Measurements from ENCODE around the gene SLCO2A1.

Gene SLCO2A1

GRCh38 chr3:134060561-134061385 is 31.0 kb upstream of the SLCO2A1 start:
- DNase-seq (ENCODE audit: low read depth) = no peak

DNA sequence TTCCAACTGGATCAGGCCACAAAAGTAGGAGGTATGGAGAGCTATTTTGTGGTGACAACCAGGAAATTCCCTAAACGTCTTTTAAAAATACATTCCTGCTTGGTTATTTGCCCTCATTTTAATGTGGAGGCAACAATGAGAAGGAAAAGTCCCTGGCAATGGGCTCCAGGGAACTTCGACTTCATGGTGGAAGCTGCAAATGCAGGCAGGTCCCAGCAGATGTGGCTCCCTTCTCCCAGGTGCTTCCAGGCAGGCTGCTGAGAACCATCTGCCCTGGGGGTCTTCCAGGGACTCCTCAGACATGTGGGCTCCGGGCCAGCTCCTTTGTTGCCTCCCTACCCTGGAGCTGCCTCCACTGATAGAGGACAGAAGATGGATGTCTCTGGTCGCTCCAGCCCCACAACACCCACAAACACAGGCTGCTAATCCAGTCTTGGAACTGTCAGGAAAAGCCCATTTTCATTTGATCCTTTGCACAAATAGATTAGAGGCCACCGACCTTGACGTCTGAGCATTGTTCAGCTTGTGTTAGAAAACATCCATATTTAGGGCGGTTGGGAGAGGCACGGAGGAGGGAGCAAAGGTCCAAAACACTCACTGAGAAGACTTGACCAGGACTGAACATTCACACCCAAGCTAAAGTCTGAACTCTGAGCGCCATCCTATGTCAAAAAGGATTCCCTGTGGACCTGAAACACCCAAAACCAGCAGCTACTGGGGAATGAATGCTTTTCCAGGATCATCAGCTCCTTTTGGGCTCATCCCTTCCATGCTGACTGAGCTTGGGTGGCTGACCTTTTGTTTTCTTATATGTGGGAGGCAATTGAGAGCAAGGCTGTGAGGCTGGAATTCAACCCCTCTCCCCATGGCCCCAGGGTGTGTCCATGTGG is 30.2 kb upstream of the SLCO2A1 start:
- DNase-seq (ENCODE audit: low read depth) = no peak

- no peak for DNase-seq (ENCODE audit: low read depth)
Observed at GRCh38 chr3:134059035-134059601, 29.4 kb upstream of the SLCO2A1 start.

GRCh38 chr3:134057654-134058110 is 28.0 kb upstream of the SLCO2A1 start:
- DNase-seq (ENCODE audit: low read depth) = no peak

- DNase-seq (ENCODE audit: low read depth) = no peak
Observed at GRCh38 chr3:134057006-134057653, 27.4 kb upstream of the SLCO2A1 start.

DNA sequence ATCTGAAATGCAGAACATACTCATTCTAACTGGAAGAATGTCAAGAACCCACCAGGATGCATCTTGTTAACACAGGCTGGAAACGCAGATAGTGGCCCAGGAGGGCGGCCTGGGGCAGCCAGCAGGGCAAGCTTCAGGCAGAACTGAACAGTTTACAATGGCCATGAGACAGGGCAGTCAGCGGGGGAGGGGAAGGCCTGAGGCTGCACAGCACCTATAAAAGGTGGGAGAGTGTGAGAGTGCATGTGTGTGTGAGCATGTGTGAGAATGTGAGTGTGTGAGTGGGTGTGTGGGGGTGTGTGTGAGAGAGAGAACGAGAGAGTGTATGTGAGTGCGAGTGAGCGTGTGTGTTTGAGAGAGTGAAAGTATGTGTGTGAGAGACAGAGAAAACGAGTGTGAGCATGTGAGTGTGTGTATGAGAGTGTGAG is 26.8 kb upstream of the SLCO2A1 start:
- peak; percentile 21 for DNase-seq (ENCODE audit: low read depth)

- DNase-seq (ENCODE audit: low read depth) = no peak
Observed at GRCh38 chr3:134055661-134056060, 25.9 kb upstream of the SLCO2A1 start.

- DNase-seq (ENCODE audit: low read depth) = no peak
Observed at GRCh38 chr3:134054881-134055280, 25.2 kb upstream of the SLCO2A1 start.

DNA sequence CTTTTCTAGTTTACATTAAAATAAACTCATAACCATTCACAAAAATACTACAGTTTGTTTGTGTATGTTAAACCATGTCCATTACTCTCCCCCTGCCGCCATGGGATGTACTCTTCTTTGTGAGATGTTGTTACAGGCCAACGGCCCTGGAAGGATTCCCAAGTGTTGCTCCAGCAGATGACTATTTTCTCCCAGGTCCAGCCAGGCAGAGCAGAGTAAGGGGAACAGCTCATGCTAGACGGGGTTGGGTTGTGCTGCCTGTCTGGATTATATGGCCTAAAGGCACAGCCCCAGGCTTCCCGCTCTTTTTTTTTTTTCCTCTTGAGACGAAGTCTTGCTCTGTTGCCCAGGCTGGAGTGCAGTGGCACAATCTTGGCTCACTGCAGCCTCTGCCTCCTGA is 24.5 kb upstream of the SLCO2A1 start:
- DNase-seq (ENCODE audit: low read depth) = no peak

GRCh38 chr3:134052370-134052769 is 22.6 kb upstream of the SLCO2A1 start:
- no peak for DNase-seq (ENCODE audit: low read depth)

DNA sequence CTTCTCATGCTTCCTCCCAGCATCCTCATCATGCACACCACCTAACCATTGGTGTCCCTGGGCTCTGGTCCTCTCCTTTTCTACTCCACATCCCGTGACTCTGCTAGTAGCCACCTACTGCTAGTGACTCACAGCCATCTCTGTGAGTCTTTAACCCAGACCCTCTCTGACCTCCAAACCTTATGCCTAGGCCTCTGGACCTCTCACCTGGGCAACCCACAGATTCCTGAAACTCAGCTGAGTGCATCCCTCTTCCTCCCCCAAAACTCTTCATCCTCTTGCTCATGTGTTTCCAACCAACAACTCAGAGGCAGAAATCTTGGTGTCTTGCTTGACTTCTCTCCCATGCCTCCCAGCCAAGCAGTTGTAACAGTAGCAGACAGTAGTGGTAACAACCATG is 20.0 kb upstream of the SLCO2A1 start:
- no peak for DNase-seq (ENCODE audit: low read depth)

DNA sequence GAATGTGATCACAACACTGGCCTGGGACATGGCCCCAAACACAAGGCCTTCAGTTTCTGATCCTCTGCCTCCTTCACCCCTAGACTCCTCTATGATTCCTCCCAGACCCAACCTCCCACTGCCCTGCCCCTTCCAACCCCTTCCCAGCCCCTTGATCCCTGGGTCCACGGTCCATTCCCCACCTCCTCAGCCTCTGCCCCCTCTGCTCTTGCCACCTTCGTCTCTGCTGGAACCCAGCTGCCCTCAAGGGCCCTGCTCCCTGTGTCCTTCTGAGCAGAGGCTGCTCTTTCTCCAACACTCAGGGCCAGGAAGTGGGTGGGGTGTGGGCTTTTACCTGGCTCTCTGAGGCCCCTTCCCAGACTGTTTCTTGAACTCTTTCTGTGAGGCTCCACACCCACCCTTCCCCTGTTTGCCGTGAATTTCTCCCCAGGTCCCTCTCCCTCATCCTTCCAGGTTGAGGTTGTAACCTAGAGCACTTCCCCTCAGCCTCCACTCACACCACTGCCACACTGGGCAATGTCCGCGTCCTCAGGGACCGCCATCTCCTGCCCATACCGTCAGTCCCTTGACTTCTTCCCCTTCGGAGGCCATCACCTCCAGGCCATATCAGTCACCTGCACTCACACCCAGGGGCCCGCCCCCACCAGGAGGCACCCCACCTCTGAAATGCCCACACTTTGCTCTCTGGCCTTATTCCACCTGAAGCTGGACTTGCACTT is 18.7 kb upstream of the SLCO2A1 start:
- no peak for DNase-seq (ENCODE audit: low read depth)

- DNase-seq (ENCODE audit: low read depth) = peak; percentile 15
Observed at GRCh38 chr3:134044459-134044858, 14.7 kb upstream of the SLCO2A1 start.

DNA sequence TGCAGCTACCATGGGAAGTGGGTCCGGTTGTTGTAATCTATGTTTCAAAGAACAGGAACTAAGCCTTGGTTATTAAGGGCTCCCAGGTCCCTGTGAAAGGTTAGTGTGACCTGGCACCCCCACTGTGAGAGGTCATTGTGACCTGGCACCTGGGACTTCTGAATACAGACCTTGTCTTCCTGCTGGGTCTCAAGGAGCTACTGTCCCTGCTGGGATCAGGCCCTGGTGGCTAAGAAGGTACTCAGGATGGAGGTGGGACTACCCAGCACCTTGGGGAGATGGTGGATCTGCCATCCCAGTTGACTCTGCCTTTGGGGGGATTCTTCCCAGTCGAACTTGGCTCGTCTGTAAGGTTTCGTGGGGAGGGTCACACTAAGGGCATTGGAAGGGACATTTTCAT is 10.3 kb upstream of the SLCO2A1 start:
- no peak for DNase-seq (ENCODE audit: low read depth)

GRCh38 chr3:134039161-134039862 is 9.6 kb upstream of the SLCO2A1 start:
- no peak for DNase-seq (ENCODE audit: low read depth)

- no peak for DNase-seq (ENCODE audit: low read depth)
Observed at GRCh38 chr3:134038716-134039115, 9.0 kb upstream of the SLCO2A1 start.

DNA sequence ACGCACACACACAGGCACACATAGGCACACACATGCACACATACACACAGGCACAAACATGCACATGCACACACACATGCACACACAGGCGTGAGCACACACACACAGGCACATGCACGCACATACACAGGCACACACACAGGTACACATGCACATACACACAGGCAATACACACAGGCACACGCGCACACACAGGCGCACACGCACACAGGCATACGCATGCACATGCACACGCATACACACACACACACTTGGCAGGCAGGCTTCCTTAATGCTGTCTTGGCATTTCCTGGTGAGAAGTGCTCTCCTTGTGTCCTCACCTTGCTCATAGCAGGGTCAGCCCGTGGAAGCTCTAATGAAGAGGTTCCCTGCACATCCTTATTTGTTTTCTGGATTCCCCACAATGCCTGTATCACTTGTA is 8.4 kb upstream of the SLCO2A1 start:
- no peak for DNase-seq (ENCODE audit: low read depth)

DNA sequence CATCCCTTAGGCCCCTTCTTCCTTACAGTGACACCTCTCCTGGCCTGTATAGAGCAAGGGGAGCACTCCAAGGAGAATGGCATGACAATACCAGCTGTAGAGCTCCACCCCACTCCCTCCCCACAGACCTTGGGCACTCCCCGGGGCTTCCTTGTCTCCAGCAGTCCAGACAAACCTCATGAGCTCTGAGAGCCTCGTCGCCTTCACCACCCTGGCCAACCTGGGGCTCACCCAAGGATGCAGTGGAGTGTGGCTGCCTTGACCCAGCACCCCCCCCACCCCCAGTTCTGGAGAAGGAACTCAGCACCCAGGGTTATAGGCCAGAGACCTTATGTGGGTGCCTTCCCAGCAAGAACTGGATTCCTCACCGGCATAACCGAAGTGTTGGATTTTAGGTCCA is 7.4 kb upstream of the SLCO2A1 start:
- no peak for DNase-seq (ENCODE audit: low read depth)

DNA sequence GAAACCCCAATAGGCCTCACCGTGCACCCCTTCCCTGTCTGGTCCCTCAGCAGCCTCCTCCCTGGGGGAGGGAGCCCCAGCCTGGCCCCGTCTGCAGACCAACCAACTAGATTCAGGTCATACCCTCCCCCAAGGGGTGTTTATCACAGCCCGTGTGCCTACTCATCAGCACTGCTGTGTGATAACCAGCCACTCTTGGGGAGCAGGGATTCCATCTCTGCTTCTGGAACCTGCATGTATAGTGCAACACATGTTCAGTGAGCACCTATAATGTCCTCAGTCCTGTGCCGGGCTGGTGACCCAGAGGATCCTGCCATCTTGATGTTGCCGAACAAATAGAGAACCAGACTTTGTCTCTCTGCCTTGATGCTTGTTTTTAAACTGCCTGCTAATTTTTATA is 6.6 kb upstream of the SLCO2A1 start:
- no peak for DNase-seq (ENCODE audit: low read depth)

DNA sequence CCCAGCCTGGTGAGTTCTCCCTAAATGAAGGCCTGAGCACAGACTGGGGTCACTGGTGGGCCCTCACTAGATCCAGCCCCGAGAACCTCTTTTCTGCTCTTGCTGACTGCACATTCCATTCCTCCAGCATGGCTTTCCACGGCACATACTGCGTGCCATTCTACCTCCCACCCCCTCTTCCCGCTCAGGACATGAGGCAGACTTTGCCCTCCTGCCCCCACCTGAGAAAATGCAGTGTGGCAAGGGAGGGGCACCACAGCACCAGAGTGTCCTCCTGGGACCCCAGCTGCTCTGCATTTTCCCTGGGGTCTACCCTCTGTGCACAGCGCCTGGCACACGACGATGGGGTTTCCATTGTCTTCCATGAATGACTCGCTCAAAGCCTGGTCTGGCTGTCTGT is 6.1 kb upstream of the SLCO2A1 start:
- DNase-seq (ENCODE audit: low read depth) = no peak

All from iris pigment epithelial cell (primary cell).